Adrenal gland (tissue), 5 donors: Measurements from ENCODE around the gene GHR.

Source experiments
- POLR2A ChIP-seq, 2 donors: fragments of 450-650 bp; IDR thresholded peaks; one replicate each; pipeline ENCODE4 v1.6.1; 2017; ENCODE audit warnings: antibody characterized with exemption in 2 of 2, mild to moderate bottlenecking in 2 of 2, moderate library complexity in 1 of 2
- TF ChIP-seq, protein P1 (sequence below), 6 experiments: fragments of 450-650 bp in 4 of 6; fragments of 200-600 bp in 2 of 6; sonication (generic) in 1 of 6; IDR thresholded peaks; 1 replicate in 5 of 6; 2 replicates in 1 of 6; pipeline versions ENCODE4 v1.5.1 to v1.8.0; 2016 to 2021; ENCODE audit warnings: antibody characterized with exemption in 6 of 6, mild to moderate bottlenecking in 2 of 6, moderate library complexity in 1 of 6
- donor health status: DM: no; HTN: no; CAD: no.

GRCh38 chr5:42499016-42499415 is 75.8 kb downstream of the GHR start:
- TF ChIP-seq, protein P1, sequence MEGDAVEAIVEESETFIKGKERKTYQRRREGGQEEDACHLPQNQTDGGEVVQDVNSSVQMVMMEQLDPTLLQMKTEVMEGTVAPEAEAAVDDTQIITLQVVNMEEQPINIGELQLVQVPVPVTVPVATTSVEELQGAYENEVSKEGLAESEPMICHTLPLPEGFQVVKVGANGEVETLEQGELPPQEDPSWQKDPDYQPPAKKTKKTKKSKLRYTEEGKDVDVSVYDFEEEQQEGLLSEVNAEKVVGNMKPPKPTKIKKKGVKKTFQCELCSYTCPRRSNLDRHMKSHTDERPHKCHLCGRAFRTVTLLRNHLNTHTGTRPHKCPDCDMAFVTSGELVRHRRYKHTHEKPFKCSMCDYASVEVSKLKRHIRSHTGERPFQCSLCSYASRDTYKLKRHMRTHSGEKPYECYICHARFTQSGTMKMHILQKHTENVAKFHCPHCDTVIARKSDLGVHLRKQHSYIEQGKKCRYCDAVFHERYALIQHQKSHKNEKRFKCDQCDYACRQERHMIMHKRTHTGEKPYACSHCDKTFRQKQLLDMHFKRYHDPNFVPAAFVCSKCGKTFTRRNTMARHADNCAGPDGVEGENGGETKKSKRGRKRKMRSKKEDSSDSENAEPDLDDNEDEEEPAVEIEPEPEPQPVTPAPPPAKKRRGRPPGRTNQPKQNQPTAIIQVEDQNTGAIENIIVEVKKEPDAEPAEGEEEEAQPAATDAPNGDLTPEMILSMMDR (IDR thresholded peaks at IDR 0.05), result no peak
- no peak for TF ChIP-seq POLR2A (IDR thresholded peaks at IDR 0.05)
